H9 (cell line): Measurements from ENCODE around the gene ARHGEF16. TPM values are rescaled to one million over a fixed set of nuclear protein-coding genes. Genes with fewer than 3 reads are reported as not detected.

ENCODE experiments used
- DNase-seq: peaks from one replicate; pipeline ENCODE4 v3.0.0-alpha.2; 2017
- H2AFZ ChIP-seq: one replicate; pipeline ENCODE4 v1.6.1; 2013; ENCODE audit warnings: mild to moderate bottlenecking, low read length, control low read depth, moderate library complexity
- H2AK5ac ChIP-seq: 2 replicates; pipeline ENCODE4 v1.6.1; 2013; ENCODE audit warnings: low read length, control low read depth, mixed read lengths; ENCODE audit not compliant: insufficient read length
- H2BK120ac ChIP-seq: one replicate; pipeline ENCODE4 v1.6.1; 2013; ENCODE audit warnings: low read depth, mild to moderate bottlenecking, low read length, control low read depth, inconsistent platforms; ENCODE audit not compliant: poor library complexity, severe bottlenecking
- H2BK12ac ChIP-seq: 2 replicates; pipeline ENCODE4 v1.6.1; 2013; ENCODE audit warnings: low read length, control low read depth, mixed read lengths, low read depth; ENCODE audit not compliant: insufficient read length
- H2BK15ac ChIP-seq: 2 replicates; pipeline ENCODE4 v1.6.1; 2013; ENCODE audit warnings: low read depth, low read length, control low read depth
- H2BK20ac ChIP-seq: one replicate; pipeline ENCODE4 v1.6.1; 2013; ENCODE audit warnings: low read depth, mild to moderate bottlenecking, low read length, control low read depth, inconsistent platforms; ENCODE audit not compliant: poor library complexity, severe bottlenecking
- H2BK5ac ChIP-seq: 2 replicates; pipeline ENCODE4 v1.6.1; 2013; ENCODE audit warnings: low read length, control low read depth, mixed read lengths; ENCODE audit not compliant: insufficient read length
- H3K14ac ChIP-seq: 2 replicates; pipeline ENCODE4 v1.6.1; 2013; ENCODE audit warnings: low read length, control low read depth; ENCODE audit not compliant: insufficient read depth
- H3K18ac ChIP-seq: 2 replicates; pipeline ENCODE4 v1.6.1; 2013; ENCODE audit warnings: low read depth, mild to moderate bottlenecking, mixed read lengths, low read length, control low read depth; ENCODE audit not compliant: insufficient read length
- H3K23ac ChIP-seq: 2 replicates; pipeline ENCODE4 v1.6.1; 2013; ENCODE audit warnings: low read length, control low read depth, mixed read lengths, low read depth; ENCODE audit not compliant: insufficient read length
- H3K23me2 ChIP-seq: 2 replicates; pipeline ENCODE4 v1.6.1; 2013; ENCODE audit warnings: low read depth, mild to moderate bottlenecking, mixed read lengths, low read length, control low read depth; ENCODE audit not compliant: insufficient read length, poor library complexity, severe bottlenecking
- H3K27ac ChIP-seq: 2 replicates; pipeline ENCODE4 v1.5.1; 2013; ENCODE audit warnings: low read length, control low read depth, mixed read lengths, low read depth; ENCODE audit not compliant: insufficient read length
- H3K27me3 ChIP-seq: 2 replicates; pipeline ENCODE4 v1.6.1; 2013; ENCODE audit warnings: low read length, control low read depth, inconsistent platforms; ENCODE audit not compliant: insufficient read depth
- H3K4ac ChIP-seq: 2 replicates; pipeline ENCODE4 v1.6.1; 2013; ENCODE audit warnings: low read depth, mild to moderate bottlenecking, control low read depth, inconsistent platforms, low read length, moderate library complexity
- H3K4me1 ChIP-seq: 2 replicates; pipeline ENCODE4 v1.6.1; 2013; ENCODE audit warnings: low read length, control low read depth, inconsistent platforms; ENCODE audit not compliant: insufficient read depth
- H3K4me2 ChIP-seq: 2 replicates; pipeline ENCODE4 v1.6.1; 2013; ENCODE audit warnings: low read length, control low read depth, mixed read lengths; ENCODE audit not compliant: insufficient read length, insufficient read depth
- H3K56ac ChIP-seq: 2 replicates; pipeline ENCODE4 v1.6.1; 2013; ENCODE audit warnings: low read depth, mild to moderate bottlenecking, mixed read lengths, low read length, control low read depth; ENCODE audit not compliant: insufficient read length
- H3K79me1 ChIP-seq: 2 replicates; pipeline ENCODE4 v1.6.1; 2013; ENCODE audit warnings: low read depth, mild to moderate bottlenecking, moderate library complexity, low read length, control low read depth, inconsistent platforms; ENCODE audit not compliant: insufficient read depth, poor library complexity, severe bottlenecking
- H3K79me2 ChIP-seq: 2 replicates; pipeline ENCODE4 v1.6.1; 2013; ENCODE audit warnings: low read length, control low read depth, inconsistent platforms; ENCODE audit not compliant: insufficient read depth
- H3K9ac ChIP-seq: 2 replicates; pipeline ENCODE4 v1.6.1; 2013; ENCODE audit warnings: low read length, control low read depth, mixed read lengths; ENCODE audit not compliant: insufficient read length; ENCODE audit errors: extremely low read depth
- H3K9me3 ChIP-seq: one replicate; pipeline ENCODE4 v1.6.1; 2013; ENCODE audit warnings: low read depth, low read length, inconsistent platforms; ENCODE audit not compliant: control insufficient read depth
- H3T11ph ChIP-seq: one replicate; pipeline ENCODE4 v1.6.1; 2013; ENCODE audit warnings: mild to moderate bottlenecking, low read length, control low read depth, inconsistent platforms
- H4K20me1 ChIP-seq: one replicate; pipeline ENCODE4 v1.6.1; 2013; ENCODE audit not compliant: control insufficient read depth, insufficient read length, insufficient read depth
- H4K5ac ChIP-seq: 2 replicates; pipeline ENCODE4 v1.6.1; 2013; ENCODE audit warnings: low read depth, mild to moderate bottlenecking, mixed read lengths, low read length, control low read depth; ENCODE audit not compliant: insufficient read length
- H4K8ac ChIP-seq: replicated peaks from 2 replicates; pipeline ENCODE4 v1.6.1; 2013; ENCODE audit warnings: low read length, control low read depth, mixed read lengths, low read depth; ENCODE audit not compliant: insufficient read length
- H4K91ac ChIP-seq: 2 replicates; pipeline ENCODE4 v1.6.1; 2013; ENCODE audit warnings: low read depth, mild to moderate bottlenecking, moderate library complexity, mixed read lengths, low read length, control low read depth; ENCODE audit not compliant: insufficient read length
- H3K27ac Mint-ChIP-seq, 3 experiments: 2 replicates in 2 of 3; 3 replicates in 1 of 3; pipeline ENCODE4 v1.8.0; 2020 to 2021; ENCODE audit warnings: mixed read lengths in 3 of 3, mild to moderate bottlenecking in 1 of 3, moderate library complexity in 1 of 3
- H3K27me3 Mint-ChIP-seq: 2 replicates; pipeline ENCODE4 v1.8.0; 2021; ENCODE audit warnings: low read depth, mild to moderate bottlenecking, moderate library complexity, mixed read lengths
- H3K36me3 Mint-ChIP-seq, 3 experiments: 2 replicates in 2 of 3; 3 replicates in 1 of 3; pipeline ENCODE4 v1.8.0; 2020 to 2021; ENCODE audit warnings: low read depth in 3 of 3, mixed read lengths in 3 of 3; ENCODE audit not compliant: insufficient read depth in 1 of 3
- H3K4me1 Mint-ChIP-seq, 2 experiments: 2 replicates each; pipeline ENCODE4 v1.8.0; 2020; ENCODE audit warnings: mixed read lengths in 2 of 2
- H3K4me3 Mint-ChIP-seq, 2 experiments: 2 replicates in 1 of 2; 3 replicates in 1 of 2; pipeline ENCODE4 v1.8.0; 2020 to 2021; ENCODE audit warnings: mild to moderate bottlenecking in 2 of 2, mixed read lengths in 2 of 2, moderate library complexity in 1 of 2
- H3K9me3 Mint-ChIP-seq, 2 experiments: 2 replicates in 1 of 2; 3 replicates in 1 of 2; pipeline ENCODE4 v1.8.0; 2020; ENCODE audit warnings: mild to moderate bottlenecking in 2 of 2, mixed read lengths in 2 of 2, moderate library complexity in 1 of 2
- CTCF ChIP-seq: fragments of 200-600 bp; sonication (generic); conservative IDR thresholded peaks from 3 replicates; pipeline ENCODE4 v1.8.0; 2021; ENCODE audit warnings: antibody characterized with exemption, mild to moderate bottlenecking
- WGBS: extraction: QIAGEN DNeasy Blood & Tissue Kit; methylation state at CpG from one replicate; pipeline ENCODE4 v1.1.7; 2013; ENCODE audit warnings: missing lambda C conversion rate, low lambda C conversion rate, mixed read lengths; ENCODE audit not compliant: insufficient read length; ENCODE audit errors: extremely low coverage; 5-methylcytosine and 5-hydroxymethylcytosine counted together
- total RNA-seq: library from RNA; stranded (reverse); gene quantifications from 2 replicates; pipeline ENCODE4 v1.2.1, GENCODE V29; 2021

ARHGEF16 gene
- total RNA-seq, 1 experiment from 2014 or later, result 48.5 TPM

- no peak overlapping the region for H4K5ac ChIP-seq
- DNase-seq, result no peak
- no peak overlapping the region for H2AK5ac ChIP-seq
- no peak overlapping the region for H3K23ac ChIP-seq
- H3K4me1 ChIP-seq, result no peaks in the 10 kb centered on the region
- no peak overlapping the region for H4K91ac ChIP-seq
- no peaks in the 10 kb centered on the region for H3K9me3 ChIP-seq
- no peak overlapping the region for H2BK120ac ChIP-seq
- TF ChIP-seq CTCF, result no peak
- no peak overlapping the region for H2BK5ac ChIP-seq
- no peaks in the 10 kb centered on the region for H3K27me3 ChIP-seq
- H3K9me3 Mint-ChIP-seq, result no peaks in the 10 kb centered on the region
- no peak overlapping the region for H3K9ac ChIP-seq
- no peak overlapping the region for H2BK20ac ChIP-seq
- H3K79me2 ChIP-seq, result no peaks in the 10 kb centered on the region
- no peaks in the 10 kb centered on the region for H3K23me2 ChIP-seq
- no peak overlapping the region for H2BK12ac ChIP-seq
- H3K27ac Mint-ChIP-seq, result no peak overlapping the region; a peak in 1 of 7 replicates
- no peak overlapping the region for H4K8ac ChIP-seq
- WGBS, result no CpG with 5 or more reads among the region's 26 CpGs
- no peak overlapping the region for H3K56ac ChIP-seq
- no peak overlapping the region for H3K4ac ChIP-seq
- no peaks in the 10 kb centered on the region for H3K4me1 Mint-ChIP-seq
- no peaks in the 10 kb centered on the region for H3K27me3 Mint-ChIP-seq
- no peaks in the 10 kb centered on the region; a peak in 1 of 7 replicates for H3K36me3 Mint-ChIP-seq
- no peak overlapping the region for H3K4me2 ChIP-seq
- no peak overlapping the region for H3K27ac ChIP-seq
- no peaks in the 10 kb centered on the region for H4K20me1 ChIP-seq
- H3K79me1 ChIP-seq, result no peaks in the 10 kb centered on the region
- H2AFZ ChIP-seq, result no peak overlapping the region
- H3T11ph ChIP-seq, result no peak overlapping the region
- H3K18ac ChIP-seq, result no peak overlapping the region
- H3K14ac ChIP-seq, result no peak overlapping the region; the same call in 1 of the 2 replicates
- no peak overlapping the region for H3K4me3 Mint-ChIP-seq
- H2BK15ac ChIP-seq, result no peak overlapping the region
Measured at GRCh38 chr1:3498246-3498930, 43.9 kb downstream of the ARHGEF16 start.
